K562 (cell line): ENCODE measurements around the gene DYRK1B. TPM values are rescaled to one million over a fixed set of nuclear protein-coding genes. Genes with fewer than 3 reads are reported as not detected.

Experiments
- EGR1 ChIP-seq: fragments of 450-650 bp; conservative IDR thresholded peaks from 2 replicates; pipeline ENCODE4 v1.6.1; 2017; ENCODE audit warnings: mild to moderate bottlenecking
- ETS1 ChIP-seq: conservative IDR thresholded peaks from 2 replicates; pipeline ENCODE4 v1.6.1; 2011; ENCODE audit warnings: low read depth, mild to moderate bottlenecking, low read length; ENCODE audit not compliant: control insufficient read depth
- FOXA3 ChIP-seq, 2 experiments: fragments of 450-650 bp in 1 of 2; sonication (generic) in 1 of 2; formaldehyde crosslinking; IDR thresholded peaks in 1 of 2; conservative IDR thresholded peaks in 1 of 2; 2 replicates each; pipeline versions ENCODE4 v1.4.0 to v1.8.0; 2020 to 2022; ENCODE audit warnings: mild to moderate bottlenecking in 2 of 2, missing genetic modification reagents in 1 of 2
- FOXJ2 ChIP-seq: fragments of 200-800 bp; sonication (Bioruptor generic); IDR thresholded peaks from 2 replicates; pipeline ENCODE4 v1.6.1; 2016; ENCODE audit warnings: missing genetic modification characterization, missing compliant biosample characterization
- HOXB6 ChIP-seq: fragments of 250-450 bp; sonication (Bioruptor Pico); IDR thresholded peaks from 2 replicates; pipeline ENCODE4 v1.5.1; 2022; ENCODE audit warnings: mild to moderate bottlenecking, borderline replicate concordance
- IRF1 ChIP-seq: sonication (generic); formaldehyde crosslinking; IDR thresholded peaks from 2 replicates; pipeline ENCODE4 v1.8.0; 2022; ENCODE audit warnings: missing genetic modification reagents, mild to moderate bottlenecking, borderline replicate concordance
- KDM2B ChIP-seq: fragments of 250-450 bp; sonication (Bioruptor Pico); IDR thresholded peaks from 2 replicates; pipeline ENCODE4 v1.8.0; 2021; ENCODE audit warnings: mild to moderate bottlenecking, moderate library complexity
- KLF6 ChIP-seq: fragments of 250-450 bp; sonication (Bioruptor Pico); IDR thresholded peaks from 2 replicates; pipeline ENCODE4 v1.4.0; 2020; ENCODE audit warnings: mild to moderate bottlenecking, moderate library complexity, borderline replicate concordance
- L3MBTL2 ChIP-seq: fragments of 450-650 bp; IDR thresholded peaks from 2 replicates; pipeline ENCODE4 v1.6.1; 2016; ENCODE audit warnings: mild to moderate bottlenecking, moderate library complexity
- OTX1 ChIP-seq: fragments of 450-650 bp; formaldehyde crosslinking; IDR thresholded peaks from 2 replicates; pipeline ENCODE4 v1.4.0; 2022; ENCODE audit warnings: mild to moderate bottlenecking
- PHF20 ChIP-seq: fragments of 450-650 bp; IDR thresholded peaks from 2 replicates; pipeline ENCODE4 v1.6.1; 2018; ENCODE audit not compliant: partially characterized antibody
- RAD51 ChIP-seq: fragments of 450-650 bp; IDR thresholded peaks from 2 replicates; pipeline ENCODE4 v1.7.1; 2016; ENCODE audit warnings: low read depth, mild to moderate bottlenecking, borderline replicate concordance
- RBM14 ChIP-seq: fragments of 200-400 bp; formaldehyde crosslinking; IDR thresholded peaks from 2 replicates; pipeline ENCODE4 v1.6.1; 2018; ENCODE audit warnings: low read depth, mild to moderate bottlenecking, low read length, moderate library complexity, borderline replicate concordance; ENCODE audit not compliant: insufficient read depth
- SMARCE1 ChIP-seq: fragments of 450-650 bp; IDR thresholded peaks from 2 replicates; pipeline ENCODE4 v1.7.1; 2016; ENCODE audit warnings: mild to moderate bottlenecking
- SNIP1 ChIP-seq: fragments of 450-650 bp; IDR thresholded peaks from 2 replicates; pipeline ENCODE4 v1.7.1; 2017; ENCODE audit warnings: low read depth, mild to moderate bottlenecking
- TFAM ChIP-seq: fragments of 250-450 bp; sonication (Bioruptor Pico); conservative IDR thresholded peaks from 2 replicates; pipeline ENCODE4 v1.5.0; 2021; ENCODE audit warnings: mild to moderate bottlenecking, moderate library complexity
- THRB ChIP-seq: fragments of 450-650 bp; formaldehyde crosslinking; conservative IDR thresholded peaks from 2 replicates; pipeline ENCODE4 v1.4.0; 2022; ENCODE audit warnings: mild to moderate bottlenecking, missing genetic modification characterization
- TOE1 ChIP-seq, 2 experiments: fragments of 450-650 bp in 1 of 2; sonication (generic) in 1 of 2; formaldehyde crosslinking in 1 of 2; IDR thresholded peaks; 2 replicates each; pipeline versions ENCODE4 v1.7.1 to v1.8.0; 2016 to 2022; ENCODE audit warnings: borderline replicate concordance in 2 of 2, mild to moderate bottlenecking in 2 of 2, antibody characterized with exemption in 1 of 2, inconsistent platforms in 1 of 2, low read depth in 1 of 2, missing genetic modification reagents in 1 of 2, moderate library complexity in 1 of 2
- XRCC4 ChIP-seq: IDR thresholded peaks from one replicate; pipeline ENCODE4 v1.6.1; 2011; ENCODE audit not compliant: insufficient read depth, insufficient read length; ENCODE audit errors: extremely low read depth
- YY1 ChIP-seq, 3 experiments: IDR thresholded peaks; 2 replicates each; pipeline ENCODE4 v1.6.1; 2011; ENCODE audit warnings: low read length in 2 of 3, mild to moderate bottlenecking in 2 of 3, moderate library complexity in 2 of 3, borderline replicate concordance in 1 of 3, control low read depth in 1 of 3, low read depth in 1 of 3; ENCODE audit not compliant: insufficient read depth in 3 of 3, insufficient replicate concordance in 2 of 3, control insufficient read depth in 1 of 3, insufficient read length in 1 of 3; ENCODE audit errors: extremely low read depth in 1 of 3
- ZBTB9 ChIP-seq: fragments of 450-650 bp; formaldehyde crosslinking; IDR thresholded peaks from 2 replicates; pipeline ENCODE4 v1.4.0; 2020; ENCODE audit warnings: mild to moderate bottlenecking, moderate library complexity
- ZNF830 ChIP-seq: fragments of 250-450 bp; sonication (Bioruptor Pico); IDR thresholded peaks from 2 replicates; pipeline ENCODE4 v1.5.0; 2021; ENCODE audit warnings: mild to moderate bottlenecking
- polyA plus RNA-seq, 8 experiments: library from polyadenylated mRNA; depleted of rRNA in 4 of 8; stranded (reverse) in 5 of 8; unstranded in 3 of 8; fragments of >200 nt; fragmentation: Nextera tagmentation in 2 of 8; fragmentation: Illumina TruSeq in 1 of 8; extraction: Ambion mirVana in 2 of 8; extraction: Trizol in 1 of 8; gene quantifications; 2 replicates each; pipeline versions ENCODE4 v1.2.1 to v1.2.3, GENCODE V29; 2011 to 2014; ENCODE audit warnings: inconsistent platforms in 1 of 8, missing spikeins in 1 of 8
- total RNA-seq, 7 experiments: library from RNA; depleted of rRNA in 6 of 7; stranded (reverse); fragments of >200 nt in 6 of 7; fragmentation: Illumina TruSeq in 2 of 7; extraction: Trizol in 2 of 7; gene quantifications; 2 replicates each; pipeline versions ENCODE4 v1.2.1 to v1.2.3, GENCODE V29; 2011 to 2021; ENCODE audit warnings: low replicate concordance in 1 of 7

DYRK1B gene
- total and polyA plus RNA-seq, 9 of the 15 experiments (the other 6 are each of a cell fraction or from before 2014, with no cell fraction given) = 0.91 to 5.2 (median 1.5) TPM; not detected in 2

GRCh38 chr19:39833464-39834286 is at the start of gene DYRK1B (continued):
- TF ChIP-seq ETS1 = peak; percentile 24
- TF ChIP-seq ZBTB9 (CRISPR knock-in tag) = 0 out of 2 replicates have a peak, but pooled peaks have one; percentile 41
- TF ChIP-seq SNIP1 = no peak
- TF ChIP-seq L3MBTL2 = peak; percentile 96
- TF ChIP-seq XRCC4 = no peak
- peak; percentile 97 for TF ChIP-seq RAD51
- TF ChIP-seq RBM14 = no peak
- TF ChIP-seq KLF6 (CRISPR knock-in tag) = peak; percentile 57
- peak; percentile 59; the same call in 1 of the 2 replicates for TF ChIP-seq THRB (CRISPR knock-in tag)
- peak; percentile 92 for TF ChIP-seq FOXJ2 (tag)
- peak; percentile 86 for TF ChIP-seq OTX1 (CRISPR knock-in tag)
- peak; percentile 98 for TF ChIP-seq TOE1 (IDR thresholded peaks at IDR 0.05; ENCODE audit: borderline replicate concordance)
- TF ChIP-seq TOE1 (CRISPR knock-in tag; IDR thresholded peaks at IDR 0.05; ENCODE audit: borderline replicate concordance, low read depth) = no peak
- TF ChIP-seq IRF1 (CRISPR knock-in tag) = no peak
- no peak for TF ChIP-seq FOXA3 (CRISPR knock-in tag; conservative IDR thresholded peaks at IDR 0.05 in 1 of 2, IDR thresholded peaks at IDR 0.05 in 1 of 2)
- no peak for TF ChIP-seq TFAM (CRISPR knock-in tag)
- peak; percentile 70 for TF ChIP-seq EGR1
- no peak for TF ChIP-seq HOXB6
- TF ChIP-seq PHF20 = no peak
- peak; percentile 54 to 95 (median 92) for TF ChIP-seq YY1 (IDR thresholded peaks at IDR 0.05; ENCODE audit: borderline replicate concordance in 1 of 3, control insufficient read depth in 1 of 3, extremely low read depth in 1 of 3, insufficient read depth in 3 of 3, insufficient read length in 1 of 3, insufficient replicate concordance in 2 of 3, low read depth in 1 of 3, low read length in 2 of 3)
- no peak for TF ChIP-seq KDM2B (CRISPR knock-in tag)
- no peak for TF ChIP-seq SMARCE1
- TF ChIP-seq ZNF830 = 0 out of 2 replicates have a peak, but pooled peaks have one; percentile 28
